ENCODE results near the gene MARCOL. TPM values are rescaled to one million over a fixed set of nuclear protein-coding genes. Genes with fewer than 3 reads are reported as not detected.

MARCOL gene
- total RNA-seq, 4 donors from 2014 or later, result not detected

- 60 to 67% methylated on average over 1 of the region's 1 CpG for WGBS, 2 donors
- DNase-seq (ENCODE audit: low spot score in 2 of 2), result no peak
- no peak for TF ChIP-seq POLR2A (IDR thresholded peaks at IDR 0.05)
- TF ChIP-seq CTCF (IDR thresholded peaks at IDR 0.05), result no peak
- H3K4me3 ChIP-seq (ENCODE audit: low read depth, poor library complexity, severe bottlenecking), result no peak overlapping the region
- intact Hi-C loops (cut with DNase I; ENCODE audit: low total_unique reads), result no loop called here
These were observed 23.6 kb upstream of the MARCOL start for GRCh38 chr5:148214665-148215185.

- TF ChIP-seq POLR2A (IDR thresholded peaks at IDR 0.05), result no peak
- TF ChIP-seq CTCF (IDR thresholded peaks at IDR 0.05), result no peak
- WGBS, 2 donors, result 78% methylated on average over 6 of the region's 6 CpGs
- H3K4me3 ChIP-seq (ENCODE audit: low read depth, poor library complexity, severe bottlenecking), result no peak overlapping the region
- intact Hi-C loops (cut with DNase I; ENCODE audit: low total_unique reads), result no loop called here
- DNase-seq (ENCODE audit: low spot score in 2 of 2), result no peak
These were observed 16.8 kb upstream of the MARCOL start for GRCh38 chr5:148221508-148221907.

DNA sequence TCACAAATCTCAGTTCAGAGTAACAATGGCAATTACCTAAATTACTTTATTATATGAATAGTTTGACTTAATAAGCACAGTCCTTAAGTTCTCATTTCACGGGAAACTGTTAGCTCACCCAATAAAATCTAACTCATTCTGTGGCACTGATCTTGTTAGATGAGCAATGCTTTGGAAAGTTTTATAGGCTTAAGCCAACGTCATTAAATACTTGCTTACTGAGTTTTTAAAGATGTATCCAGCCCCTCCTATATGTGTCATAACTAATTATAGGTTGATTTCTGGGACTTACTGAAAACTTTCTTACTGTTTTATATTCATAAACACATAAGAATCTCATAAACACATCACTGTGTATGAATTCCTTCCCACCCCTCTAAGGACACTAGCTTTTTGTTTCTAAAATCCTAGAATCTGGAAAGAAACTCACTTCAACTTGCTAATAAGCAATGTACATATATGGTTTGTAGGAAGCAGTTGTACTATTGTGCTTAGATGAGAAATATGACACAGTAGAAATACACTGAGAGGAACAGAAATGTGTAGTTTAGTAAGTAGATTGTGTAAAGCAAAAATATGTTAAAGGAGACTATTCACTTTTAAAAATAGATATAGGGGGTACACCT, 14.1 kb upstream of the MARCOL start:
- intact Hi-C loops (cut with DNase I; ENCODE audit: low total_unique reads), result no loop called here
- TF ChIP-seq CTCF (IDR thresholded peaks at IDR 0.05), result no peak
- TF ChIP-seq POLR2A (IDR thresholded peaks at IDR 0.05), result no peak
- no peak overlapping the region for H3K4me3 ChIP-seq (ENCODE audit: low read depth, poor library complexity, severe bottlenecking)

GRCh38 chr5:148228392-148228984, 9.8 kb upstream of the MARCOL start:
- DNase-seq (ENCODE audit: low spot score in 2 of 2), result no peak
- 89 to 90% methylated on average over 3 of the region's 3 CpGs for WGBS, 2 donors
- no peak for TF ChIP-seq CTCF (IDR thresholded peaks at IDR 0.05)
- intact Hi-C loops (cut with DNase I; ENCODE audit: low total_unique reads), result no loop called here
- H3K4me3 ChIP-seq (ENCODE audit: low read depth, poor library complexity, severe bottlenecking), result no peak overlapping the region

More for the DNA sequence above, 14.1 kb upstream of the MARCOL start:
- DNase-seq (ENCODE audit: low spot score in 2 of 2), result no peak
- WGBS, 2 donors, result 24 to 31% methylated on average over 2 of the region's 2 CpGs

GRCh38 chr5:148229840-148230239, 8.5 kb upstream of the MARCOL start:
- no peak for DNase-seq (ENCODE audit: low spot score in 2 of 2)
- H3K4me3 ChIP-seq (ENCODE audit: low read depth, poor library complexity, severe bottlenecking), result no peak overlapping the region
- TF ChIP-seq CTCF (IDR thresholded peaks at IDR 0.05) (no peak), POLR2A (IDR thresholded peaks at IDR 0.05) (no peak)
- intact Hi-C loops (cut with DNase I; ENCODE audit: low total_unique reads), result no loop called here

Data from lower leg skin (tissue), 4 donors.